ENCODE results near the gene ZNF180.

The ZNF180 gene

DNA sequence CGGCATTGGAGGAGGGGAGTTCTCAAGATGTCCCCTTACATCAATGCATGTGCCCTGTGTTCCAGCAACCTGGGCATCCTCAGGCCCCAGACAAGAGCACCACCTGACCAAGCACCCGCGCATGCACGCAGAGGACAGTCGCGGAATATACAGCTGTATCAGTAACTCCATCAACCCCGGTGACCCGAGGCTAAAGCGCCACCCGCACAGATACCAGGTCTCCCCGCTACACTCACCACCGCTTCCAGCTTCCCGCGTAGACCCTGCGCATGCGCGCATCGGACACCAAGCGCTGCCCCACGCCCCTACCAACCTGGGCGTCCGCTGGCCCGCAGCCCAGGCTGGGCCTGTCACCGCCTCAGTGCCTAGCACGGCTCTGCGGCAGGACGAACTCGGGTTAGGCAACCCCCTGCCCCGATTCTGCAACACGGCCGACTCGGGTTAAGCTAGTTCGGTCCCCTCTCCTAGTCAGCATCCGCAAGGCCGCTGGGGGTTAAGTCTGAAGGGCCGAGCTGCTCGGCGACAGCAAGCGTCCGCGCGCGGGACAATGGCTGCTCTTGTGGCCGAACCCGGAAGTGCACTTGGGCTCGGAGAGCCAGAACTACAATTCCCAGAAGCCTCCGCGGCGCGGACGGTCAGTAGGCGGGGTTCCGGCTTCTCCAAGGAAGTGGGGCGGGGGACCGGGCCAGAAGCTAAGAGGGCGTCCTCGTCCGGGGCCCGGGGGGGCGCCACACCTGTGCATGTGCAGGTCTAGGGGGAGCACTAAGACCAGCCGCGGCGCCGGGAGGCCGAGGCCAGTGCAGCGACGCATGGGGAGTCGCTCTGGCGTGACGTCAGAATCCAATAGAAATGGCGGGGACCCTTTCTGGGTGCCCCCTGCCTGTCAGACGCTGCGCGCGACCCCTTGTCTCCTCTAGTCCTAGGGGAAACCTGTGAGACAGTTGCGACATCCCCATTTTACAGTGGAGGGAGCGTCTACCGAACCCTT is at the start of gene ZNF180:
Gene ZNF180 (minus strand): TSS at position 561 of the 988 bp plus-strand sequence. CDS start 3,188 bp downstream, outside the sequence.
- TF ChIP-seq, protein P1, sequence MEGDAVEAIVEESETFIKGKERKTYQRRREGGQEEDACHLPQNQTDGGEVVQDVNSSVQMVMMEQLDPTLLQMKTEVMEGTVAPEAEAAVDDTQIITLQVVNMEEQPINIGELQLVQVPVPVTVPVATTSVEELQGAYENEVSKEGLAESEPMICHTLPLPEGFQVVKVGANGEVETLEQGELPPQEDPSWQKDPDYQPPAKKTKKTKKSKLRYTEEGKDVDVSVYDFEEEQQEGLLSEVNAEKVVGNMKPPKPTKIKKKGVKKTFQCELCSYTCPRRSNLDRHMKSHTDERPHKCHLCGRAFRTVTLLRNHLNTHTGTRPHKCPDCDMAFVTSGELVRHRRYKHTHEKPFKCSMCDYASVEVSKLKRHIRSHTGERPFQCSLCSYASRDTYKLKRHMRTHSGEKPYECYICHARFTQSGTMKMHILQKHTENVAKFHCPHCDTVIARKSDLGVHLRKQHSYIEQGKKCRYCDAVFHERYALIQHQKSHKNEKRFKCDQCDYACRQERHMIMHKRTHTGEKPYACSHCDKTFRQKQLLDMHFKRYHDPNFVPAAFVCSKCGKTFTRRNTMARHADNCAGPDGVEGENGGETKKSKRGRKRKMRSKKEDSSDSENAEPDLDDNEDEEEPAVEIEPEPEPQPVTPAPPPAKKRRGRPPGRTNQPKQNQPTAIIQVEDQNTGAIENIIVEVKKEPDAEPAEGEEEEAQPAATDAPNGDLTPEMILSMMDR (IDR thresholded peaks at IDR 0.05): no peak

DNA sequence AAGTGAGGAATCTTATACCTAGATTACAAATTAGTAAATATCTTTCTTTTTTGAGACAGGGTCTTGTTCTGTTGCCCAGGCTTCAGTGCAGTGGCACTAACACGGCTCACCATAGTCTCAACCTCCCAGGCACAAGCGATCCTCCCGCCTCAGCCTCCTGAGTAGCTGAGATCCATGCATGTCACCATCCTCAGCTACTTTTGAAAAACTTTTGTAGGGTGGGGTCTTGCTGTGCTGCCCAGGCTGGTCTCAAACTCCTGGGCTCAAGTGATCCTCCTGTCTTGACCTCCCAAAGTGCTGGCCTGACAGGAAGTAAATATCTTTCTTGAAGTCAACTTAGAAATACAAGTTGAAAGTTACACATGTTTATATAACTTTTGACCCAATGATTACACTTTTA is 49.2 kb upstream of the ZNF180 start:
- TF ChIP-seq, protein P1 (IDR thresholded peaks at IDR 0.05): no peak

DNA sequence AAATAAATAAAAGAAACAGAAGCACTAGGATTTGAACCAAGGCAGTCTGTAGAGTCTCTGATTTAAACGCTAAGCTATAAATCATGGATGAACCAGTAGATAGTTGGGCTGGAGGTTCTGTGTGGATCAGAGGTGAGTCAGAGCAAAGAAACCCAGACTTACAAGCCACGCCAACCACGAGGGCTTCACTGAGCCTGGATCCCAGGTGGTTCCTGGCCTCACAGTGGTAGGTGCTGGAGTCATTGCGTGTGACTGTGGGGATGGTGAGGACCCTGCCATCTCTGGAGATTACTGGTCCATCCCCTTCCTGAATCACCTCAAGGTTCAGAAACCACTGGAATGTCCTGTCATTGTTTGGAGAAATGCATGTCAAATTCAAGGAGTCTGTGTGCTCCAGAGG is 48.4 kb upstream of the ZNF180 start:
- TF ChIP-seq, protein P1 (IDR thresholded peaks at IDR 0.05): no peak

DNA sequence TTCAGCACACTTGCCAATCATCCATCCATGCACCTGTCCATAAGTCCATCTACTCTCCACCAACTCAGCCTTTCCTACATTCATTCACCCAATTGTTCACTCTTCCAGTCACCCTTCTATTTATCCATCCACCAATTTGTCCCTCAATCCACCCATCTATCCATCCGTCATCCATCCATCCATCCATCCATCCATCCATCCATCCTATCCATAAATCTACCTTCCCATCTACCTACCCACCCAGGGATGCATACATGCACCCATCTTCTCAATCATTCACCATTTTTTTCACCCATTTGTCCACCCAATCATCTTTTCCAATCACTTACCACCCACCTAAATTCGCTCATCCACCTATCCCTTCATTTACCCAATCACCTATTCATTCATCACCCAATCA is 43.7 kb upstream of the ZNF180 start:
- TF ChIP-seq, protein P1 (IDR thresholded peaks at IDR 0.05): no peak

DNA sequence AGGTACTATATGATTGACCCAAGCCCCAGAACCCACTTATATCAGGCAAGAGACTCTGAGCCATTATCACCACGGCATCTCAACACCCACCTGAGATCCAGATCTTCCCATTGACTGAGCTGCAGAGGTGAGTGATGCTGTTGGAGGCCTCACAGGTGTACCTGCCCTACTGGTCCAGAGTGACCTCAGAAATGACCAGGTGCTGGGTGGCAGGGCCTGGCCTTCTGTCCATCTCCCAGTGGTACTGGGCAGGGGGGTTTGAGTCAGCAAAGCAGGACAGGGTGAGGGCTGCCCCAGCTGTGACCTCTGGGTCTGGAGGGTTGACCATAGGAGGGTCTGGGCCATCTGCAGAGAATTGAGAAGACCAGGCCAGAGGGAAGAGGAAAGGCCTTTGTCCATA is 42.3 kb upstream of the ZNF180 start:
- TF ChIP-seq, protein P1 (IDR thresholded peaks at IDR 0.05): no peak

DNA sequence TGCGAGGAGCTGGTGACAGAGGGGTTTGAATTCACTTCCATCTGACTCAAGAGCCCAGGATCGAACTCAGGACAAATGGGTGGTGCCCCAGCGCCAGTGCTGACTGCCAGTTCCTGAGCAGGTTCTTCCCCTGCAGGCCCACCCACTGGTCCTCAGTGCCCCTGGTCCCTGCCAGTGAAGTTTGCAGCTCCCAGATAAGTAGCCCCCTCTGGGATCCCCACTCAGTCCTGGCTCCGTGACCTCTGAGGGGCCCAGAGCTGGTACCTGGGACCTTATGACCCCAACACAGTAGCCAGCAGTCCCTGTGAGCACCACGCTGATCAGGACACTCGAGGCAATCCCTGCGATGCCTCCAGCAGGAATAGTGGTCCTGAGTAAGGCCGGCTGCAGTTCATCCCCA is 40.4 kb upstream of the ZNF180 start:
- TF ChIP-seq, protein P1 (IDR thresholded peaks at IDR 0.05): no peak

DNA sequence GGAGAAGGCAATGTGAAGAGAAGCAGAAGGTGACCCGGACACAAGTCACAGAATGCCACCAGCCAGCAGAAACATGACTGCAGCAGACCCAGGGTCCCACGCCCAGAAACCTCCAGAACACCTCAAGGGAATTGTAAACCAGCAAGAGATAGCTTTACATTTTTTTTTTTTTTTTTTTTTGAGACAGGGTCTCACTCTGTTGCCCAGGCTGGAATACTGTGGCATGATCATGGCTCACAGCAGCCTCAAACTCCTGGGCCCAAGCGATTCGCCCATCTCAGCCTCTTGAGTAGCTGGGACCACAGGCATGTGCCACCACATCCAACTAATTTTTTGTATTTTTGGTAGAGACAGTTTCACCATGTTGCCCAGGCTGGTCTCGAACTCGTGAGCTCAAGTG is 39.7 kb upstream of the ZNF180 start:
- TF ChIP-seq, protein P1 (IDR thresholded peaks at IDR 0.05): no peak

Data from LNCAP (cell line).